ENCODE data around the gene ANKH.

DNA sequence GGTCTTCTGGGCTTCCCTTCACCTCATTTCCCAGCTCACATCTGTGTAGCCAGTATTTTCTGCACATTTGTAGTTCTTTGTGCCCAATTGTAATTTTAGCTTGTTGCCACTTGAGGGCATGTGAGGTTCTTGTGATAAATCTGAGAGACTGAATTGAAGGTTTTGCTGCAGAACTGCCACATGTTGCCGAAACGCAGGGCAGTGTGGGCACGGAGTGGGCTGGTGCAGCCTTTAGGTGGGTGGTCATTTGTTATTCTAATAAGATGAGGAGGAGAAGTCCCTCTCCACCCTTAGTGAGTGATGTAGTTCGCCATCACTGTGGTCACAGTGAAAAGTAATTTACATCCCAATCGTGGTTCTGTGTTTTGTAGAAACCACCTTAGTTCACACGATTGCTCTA is 185.8 kb downstream of the ANKH start:
- no peak for TF ChIP-seq NR2C1 (IDR thresholded peaks at IDR 0.05)
- TF ChIP-seq SP1 (IDR thresholded peaks at IDR 0.05; ENCODE audit: low read depth, low read length) = peak; percentile 14
- no peak for TF ChIP-seq FOS (IDR thresholded peaks at IDR 0.05; ENCODE audit: borderline replicate concordance, extremely low read depth, insufficient read length)
- TF ChIP-seq MTA3 (IDR thresholded peaks at IDR 0.05; ENCODE audit: borderline replicate concordance, low read length) = no peak
- TF ChIP-seq CEBPB (IDR thresholded peaks at IDR 0.05; ENCODE audit: borderline replicate concordance in 1 of 2, low read depth in 2 of 2, low read length in 2 of 2) = no peak; a peak in 1 of 4 replicates
- no peak for TF ChIP-seq SRF (IDR thresholded peaks at IDR 0.05; ENCODE audit: low read depth in 2 of 2, low read length in 2 of 2)
- TF ChIP-seq, protein P1, sequence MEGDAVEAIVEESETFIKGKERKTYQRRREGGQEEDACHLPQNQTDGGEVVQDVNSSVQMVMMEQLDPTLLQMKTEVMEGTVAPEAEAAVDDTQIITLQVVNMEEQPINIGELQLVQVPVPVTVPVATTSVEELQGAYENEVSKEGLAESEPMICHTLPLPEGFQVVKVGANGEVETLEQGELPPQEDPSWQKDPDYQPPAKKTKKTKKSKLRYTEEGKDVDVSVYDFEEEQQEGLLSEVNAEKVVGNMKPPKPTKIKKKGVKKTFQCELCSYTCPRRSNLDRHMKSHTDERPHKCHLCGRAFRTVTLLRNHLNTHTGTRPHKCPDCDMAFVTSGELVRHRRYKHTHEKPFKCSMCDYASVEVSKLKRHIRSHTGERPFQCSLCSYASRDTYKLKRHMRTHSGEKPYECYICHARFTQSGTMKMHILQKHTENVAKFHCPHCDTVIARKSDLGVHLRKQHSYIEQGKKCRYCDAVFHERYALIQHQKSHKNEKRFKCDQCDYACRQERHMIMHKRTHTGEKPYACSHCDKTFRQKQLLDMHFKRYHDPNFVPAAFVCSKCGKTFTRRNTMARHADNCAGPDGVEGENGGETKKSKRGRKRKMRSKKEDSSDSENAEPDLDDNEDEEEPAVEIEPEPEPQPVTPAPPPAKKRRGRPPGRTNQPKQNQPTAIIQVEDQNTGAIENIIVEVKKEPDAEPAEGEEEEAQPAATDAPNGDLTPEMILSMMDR (IDR thresholded peaks at IDR 0.05 in 2 of 3, conservative IDR thresholded peaks at IDR 0.05 in 1 of 3; ENCODE audit: control insufficient read depth in 2 of 3, extremely low read depth in 1 of 3, insufficient read depth in 1 of 3, low read depth in 3 of 3, low read length in 3 of 3) = peak; percentile 64 to 74 (median 71); a peak in 5 of 6 replicates
- TF ChIP-seq FOXK2 (IDR thresholded peaks at IDR 0.05) = no peak
- TF ChIP-seq CREB1 (IDR thresholded peaks at IDR 0.05; ENCODE audit: low read depth) = 0 out of 2 replicates have a peak, but pooled peaks have one; percentile 35
- TF ChIP-seq ZZZ3 (IDR thresholded peaks at IDR 0.05; ENCODE audit: control insufficient read depth, insufficient read length, low read depth) = no peak

Data from GM12878 (cell line).